ENCODE measurements around the gene OPRD1. TPM values are rescaled to one million over a fixed set of nuclear protein-coding genes. Genes with fewer than 3 reads are reported as not detected.

Gene OPRD1
- total and polyA plus RNA-seq, 2 donors (not counting 1 experiment from before 2014, with no cell fraction given) = not detected

DNA sequence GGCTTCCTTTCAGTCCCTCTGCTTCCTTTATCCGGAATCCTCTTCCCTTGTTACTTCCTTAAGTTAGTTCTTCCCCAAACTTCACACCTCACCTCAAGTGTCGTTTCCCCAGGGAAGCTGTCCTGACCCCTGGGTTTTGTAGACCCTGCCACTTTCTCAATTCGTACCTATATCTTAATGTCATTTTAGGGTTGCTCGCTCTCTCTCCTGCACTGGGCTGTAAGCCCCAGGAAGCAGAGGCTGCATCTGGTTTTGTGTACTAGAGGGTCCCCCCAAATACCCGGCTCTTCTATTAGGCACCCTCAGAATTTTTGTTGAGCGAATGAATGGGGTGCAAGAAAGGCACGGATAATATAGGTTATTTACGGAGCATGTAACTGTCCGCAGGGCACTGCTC, 603 bp upstream of the OPRD1 start:
- H3K27ac ChIP-seq (ENCODE audit: low read length in 2 of 2) = no peak overlapping the region
- intact Hi-C loops (cut with micrococcal nuclease) = no loop called here
- H3K4me2 ChIP-seq (replicated peaks; ENCODE audit: low read depth, low read length, poor library complexity, severe bottlenecking) = no peak overlapping the region
- Mint-ChIP-seq H3K4me1 (peaks cover 6% of the 10 kb centered on the region), H3K9me3 (ENCODE audit: insufficient read depth) (no peaks in the 10 kb centered on the region), H3K27ac (no peak overlapping the region), H3K4me3 (no peak overlapping the region), H3K27me3 (peaks cover 54% of the 10 kb centered on the region)
- POLR2A ChIA-PET = no interaction called here
- H3K36me3 ChIP-seq (replicated peaks in 1 of 2; ENCODE audit: control extremely low read depth in 1 of 2, control insufficient read depth in 1 of 2, extremely low read depth in 1 of 2, insufficient read depth in 2 of 2, low read length in 1 of 2) = no peaks in the 10 kb centered on the region
- no peak overlapping the region for H3K9ac ChIP-seq (ENCODE audit: low read length)
- no peaks in the 10 kb centered on the region for H4K20me1 ChIP-seq (ENCODE audit: control insufficient read depth, insufficient read depth, low read length, poor library complexity, severe bottlenecking)
- H3K79me2 ChIP-seq (ENCODE audit: control insufficient read depth, insufficient read depth, low read length) = no peaks in the 10 kb centered on the region
- peaks cover 0 to 4% of the 10 kb centered on the region in 2 donors for H3K4me1 ChIP-seq (ENCODE audit: control insufficient read depth in 2 of 2, insufficient read depth in 2 of 2, low read length in 2 of 2)
- TF ChIP-seq EZH2 (IDR thresholded peaks at IDR 0.05; ENCODE audit: borderline replicate concordance, insufficient read depth, low read depth, low read length, poor library complexity, severe bottlenecking) (no peak), CTCF (IDR thresholded peaks at IDR 0.05) (no peak)
- CTCF ChIA-PET = no interaction called here
- peaks cover 0 to 51% (median 20%) of the 10 kb centered on the region in 4 experiments for H3K27me3 ChIP-seq (replicated peaks in 1 of 4; ENCODE audit: control extremely low read depth in 1 of 4, control insufficient read depth in 3 of 4, insufficient read depth in 4 of 4, low read length in 3 of 4)
- ATAC-seq (ENCODE audit: low read depth) = no peak
- no peak overlapping the region for H2AFZ ChIP-seq (ENCODE audit: insufficient read depth, low read depth, low read length, poor library complexity, severe bottlenecking)
- H3K9me3 ChIP-seq (ENCODE audit: control extremely low read depth in 1 of 3, control insufficient read depth in 2 of 3, insufficient read depth in 1 of 3, low read length in 2 of 3) = no peaks in the 10 kb centered on the region
- 53% methylated on average over 4 of the region's 9 CpGs for WGBS (ENCODE audit: insufficient coverage)
- H3K4me3 ChIP-seq (ENCODE audit: control extremely low read depth in 1 of 5, extremely low read depth in 1 of 5, insufficient read depth in 1 of 5, low read depth in 2 of 5, low read length in 4 of 5) = no peak overlapping the region
- no peak for DNase-seq

DNA sequence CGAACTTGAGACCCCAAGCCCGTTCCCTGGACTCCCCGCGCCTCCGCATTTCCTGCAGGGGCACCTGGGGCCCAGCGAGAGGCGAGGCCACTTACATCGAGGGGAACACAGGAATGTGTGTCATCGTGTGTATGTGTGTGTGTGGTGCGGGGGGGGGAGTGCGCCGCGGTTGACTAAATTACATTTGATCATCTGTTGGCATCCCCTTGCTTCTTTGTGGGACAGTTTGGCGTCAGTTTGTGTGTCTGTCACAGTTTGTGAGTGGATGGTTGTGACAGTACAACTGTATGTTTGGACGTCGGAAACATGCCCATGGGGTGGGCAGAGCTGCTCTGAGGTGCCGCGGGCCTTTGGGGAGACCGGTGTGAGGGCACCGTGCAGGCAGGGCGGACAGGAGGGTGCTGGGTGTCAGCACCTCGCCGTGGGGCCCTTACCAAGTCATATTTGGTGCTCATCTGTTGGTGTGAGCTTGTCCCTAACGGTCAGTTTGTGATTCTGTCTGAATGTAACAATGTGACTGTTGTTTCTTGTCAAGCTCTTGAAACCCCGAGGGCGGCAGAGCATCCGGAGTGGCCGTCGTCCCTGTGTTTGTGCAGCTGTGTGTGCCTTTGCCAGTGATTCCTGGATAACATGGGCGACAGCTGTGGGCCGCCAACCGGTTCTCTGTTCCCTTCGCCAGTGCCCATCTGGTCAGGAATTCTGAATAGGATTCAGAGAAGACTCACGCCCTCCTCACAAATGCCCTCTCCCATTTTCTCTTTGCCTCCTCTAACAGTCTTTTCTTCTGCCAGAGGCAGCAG, 899 bp downstream of the OPRD1 start:
- ATAC-seq (ENCODE audit: low read depth) (no peak), DNase-seq (no peak)
- POLR2A ChIA-PET = no interaction called here
- Histone ChIP-seq H3K36me3 (replicated peaks in 1 of 2; ENCODE audit: control extremely low read depth in 1 of 2, control insufficient read depth in 1 of 2, extremely low read depth in 1 of 2, insufficient read depth in 2 of 2, low read length in 1 of 2) (no peaks in the 10 kb centered on the region), H3K27ac (ENCODE audit: low read length in 2 of 2) (no peak overlapping the region), H3K4me2 (replicated peaks; ENCODE audit: low read depth, low read length, poor library complexity, severe bottlenecking) (no peak overlapping the region), H3K79me2 (ENCODE audit: control insufficient read depth, insufficient read depth, low read length) (no peaks in the 10 kb centered on the region), H3K27me3 (replicated peaks in 1 of 4; ENCODE audit: control extremely low read depth in 1 of 4, control insufficient read depth in 3 of 4, insufficient read depth in 4 of 4, low read length in 3 of 4) (peaks cover 0 to 58% (median 20%) of the 10 kb centered on the region in 4 experiments), H3K4me1 (ENCODE audit: control insufficient read depth in 2 of 2, insufficient read depth in 2 of 2, low read length in 2 of 2) (peaks cover 0 to 4% of the 10 kb centered on the region in 2 donors), H3K4me3 (ENCODE audit: control extremely low read depth in 1 of 5, extremely low read depth in 1 of 5, insufficient read depth in 1 of 5, low read depth in 2 of 5, low read length in 4 of 5) (no peak overlapping the region), H4K20me1 (ENCODE audit: control insufficient read depth, insufficient read depth, low read length, poor library complexity, severe bottlenecking) (no peaks in the 10 kb centered on the region), H3K9ac (ENCODE audit: low read length) (no peak overlapping the region), H3K9me3 (ENCODE audit: control extremely low read depth in 1 of 3, control insufficient read depth in 2 of 3, insufficient read depth in 1 of 3, low read length in 2 of 3) (no peaks in the 10 kb centered on the region), H2AFZ (ENCODE audit: insufficient read depth, low read depth, low read length, poor library complexity, severe bottlenecking) (no peak overlapping the region)
- Mint-ChIP-seq H3K27ac (no peak overlapping the region), H3K9me3 (ENCODE audit: insufficient read depth) (no peaks in the 10 kb centered on the region), H3K4me3 (no peak overlapping the region), H3K27me3 (peaks cover 54% of the 10 kb centered on the region), H3K4me1 (peaks cover 6% of the 10 kb centered on the region)
- TF ChIP-seq CTCF (IDR thresholded peaks at IDR 0.05) (no peak), EZH2 (IDR thresholded peaks at IDR 0.05; ENCODE audit: borderline replicate concordance, insufficient read depth, low read depth, low read length, poor library complexity, severe bottlenecking) (no peak)
- intact Hi-C loops (cut with micrococcal nuclease) = no loop called here
- WGBS (ENCODE audit: insufficient coverage) = 50% methylated on average over 32 of the region's 34 CpGs
- CTCF ChIA-PET = no interaction called here

Data from B cell (primary cell).